SK-N-SH treated with all-trans-retinoic acid at 6 μM for 48 hours (cell line): ENCODE measurements around the gene UBE2E3.

Experiments used
- ATAC-seq: fragments of 200-7000 bp; cut with Tn5 transposase; 3 replicates; pipeline ENCODE4 v1.9.1; 2020; ENCODE audit warnings: mild to moderate bottlenecking, moderate library complexity
- ARNTL ChIP-seq: fragments of 450-650 bp; formaldehyde crosslinking; IDR thresholded peaks from 2 replicates; pipeline ENCODE4 v1.5.0; 2020; ENCODE audit warnings: low read depth, mild to moderate bottlenecking, moderate library complexity, borderline replicate concordance
- BACH2 ChIP-seq: fragments of 250-450 bp; sonication (Bioruptor Pico); IDR thresholded peaks from 2 replicates; pipeline ENCODE4 v1.9.0; 2021; ENCODE audit warnings: mild to moderate bottlenecking, borderline replicate concordance
- CREB5 ChIP-seq: fragments of 250-450 bp; sonication (Bioruptor Pico); IDR thresholded peaks from 2 replicates; pipeline ENCODE4 v1.5.1; 2020; ENCODE audit warnings: low read depth, mild to moderate bottlenecking, moderate library complexity
- CSDC2 ChIP-seq: fragments of 250-450 bp; sonication (Bioruptor Pico); IDR thresholded peaks from 2 replicates; pipeline ENCODE4 v1.5.0; 2020; ENCODE audit warnings: mild to moderate bottlenecking, moderate library complexity
- CSRNP3 ChIP-seq: fragments of 250-450 bp; sonication (Bioruptor Pico); IDR thresholded peaks from 2 replicates; pipeline ENCODE4 v1.5.1; 2021; ENCODE audit warnings: mild to moderate bottlenecking, moderate library complexity
- ESRRG ChIP-seq: fragments of 250-450 bp; sonication (Bioruptor Pico); IDR thresholded peaks from 2 replicates; pipeline ENCODE4 v1.6.1; 2021; ENCODE audit warnings: mild to moderate bottlenecking
- ISL1 ChIP-seq: fragments of 250-450 bp; sonication (Bioruptor Pico); IDR thresholded peaks from 2 replicates; pipeline ENCODE4 v2.1.2; 2022; ENCODE audit warnings: mild to moderate bottlenecking, moderate library complexity
- OSR1 ChIP-seq: fragments of 250-450 bp; sonication (Bioruptor Pico); IDR thresholded peaks from 2 replicates; pipeline ENCODE4 v1.8.0; 2022; ENCODE audit warnings: moderate library complexity, mild to moderate bottlenecking, inconsistent platforms
- PATZ1 ChIP-seq: fragments of 250-450 bp; sonication (Bioruptor Pico); IDR thresholded peaks from 2 replicates; pipeline ENCODE4 v1.8.0; 2020; ENCODE audit warnings: mild to moderate bottlenecking, moderate library complexity, borderline replicate concordance
- PPARA ChIP-seq: fragments of 250-450 bp; sonication (Bioruptor Pico); IDR thresholded peaks from 2 replicates; pipeline ENCODE4 v1.5.0; 2020; ENCODE audit warnings: mild to moderate bottlenecking, borderline replicate concordance
- RARB ChIP-seq: fragments of 250-450 bp; sonication (Bioruptor Pico); IDR thresholded peaks from 2 replicates; pipeline ENCODE4 v1.8.0; 2021; ENCODE audit warnings: mild to moderate bottlenecking, moderate library complexity
- SNAI2 ChIP-seq: fragments of 250-450 bp; sonication (Bioruptor Pico); IDR thresholded peaks from 2 replicates; pipeline ENCODE4 v1.5.0; 2020; ENCODE audit warnings: mild to moderate bottlenecking, moderate library complexity
- TCF4 ChIP-seq: fragments of 250-450 bp; sonication (Bioruptor Pico); IDR thresholded peaks from 2 replicates; pipeline ENCODE4 v1.8.0; 2021; ENCODE audit warnings: mild to moderate bottlenecking, moderate library complexity, borderline replicate concordance
- TOX ChIP-seq: fragments of 250-450 bp; sonication (Bioruptor Pico); IDR thresholded peaks from 2 replicates; pipeline ENCODE4 v1.8.0; 2021; ENCODE audit warnings: mild to moderate bottlenecking, moderate library complexity, borderline replicate concordance
- ZFP3 ChIP-seq: fragments of 250-450 bp; sonication (Bioruptor Pico); IDR thresholded peaks from 2 replicates; pipeline ENCODE4 v1.5.0; 2020; ENCODE audit warnings: mild to moderate bottlenecking, moderate library complexity
- ZFP30 ChIP-seq: fragments of 450-650 bp; formaldehyde crosslinking; IDR thresholded peaks from 2 replicates; pipeline ENCODE4 v1.5.0; 2022; ENCODE audit warnings: mild to moderate bottlenecking, moderate library complexity
- ZNF565 ChIP-seq: fragments of 450-650 bp; formaldehyde crosslinking; conservative IDR thresholded peaks from 2 replicates; pipeline ENCODE4 v1.5.0; 2020; ENCODE audit warnings: low read depth, mild to moderate bottlenecking, moderate library complexity
- ZNF8 ChIP-seq: fragments of 450-650 bp; formaldehyde crosslinking; IDR thresholded peaks from 2 replicates; pipeline ENCODE4 v1.5.0; 2020; ENCODE audit warnings: mild to moderate bottlenecking, moderate library complexity
- TF ChIP-seq, protein P1 (sequence below): fragments of 250-450 bp; sonication (Bioruptor Pico); IDR thresholded peaks from 2 replicates; pipeline ENCODE4 v1.5.0; 2020; ENCODE audit warnings: mild to moderate bottlenecking, moderate library complexity

Gene UBE2E3

DNA sequence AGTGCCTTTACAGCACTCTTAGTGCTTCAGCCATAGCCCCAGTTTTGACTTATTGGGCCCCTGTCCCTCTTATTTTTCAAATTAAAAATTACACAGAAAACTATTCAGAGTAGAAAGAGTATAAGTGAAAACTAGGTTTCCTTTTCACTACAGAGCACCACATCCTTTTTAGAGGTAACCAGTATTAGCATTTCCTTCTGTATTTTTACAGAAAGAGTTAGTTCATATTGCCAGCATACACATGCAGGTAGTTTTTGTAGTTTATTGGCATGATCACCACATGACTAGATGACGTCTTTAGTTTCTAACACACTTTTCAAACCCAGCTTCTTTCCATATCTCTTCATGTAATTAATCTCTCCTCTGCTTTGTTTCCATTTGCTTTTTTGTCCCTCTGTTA, 66.4 kb downstream of the UBE2E3 start:
- ATAC-seq, result no peak
- no peak for TF ChIP-seq ZFP3 (CRISPR knock-in tag)
- TF ChIP-seq ESRRG (CRISPR knock-in tag), result no peak
- no peak for TF ChIP-seq ZNF8
- TF ChIP-seq ARNTL (CRISPR knock-in tag), result no peak
- no peak for TF ChIP-seq ZNF565 (CRISPR knock-in tag)
- TF ChIP-seq SNAI2, result no peak
- TF ChIP-seq CSDC2 (CRISPR knock-in tag), result no peak
- no peak for TF ChIP-seq RARB
- no peak for TF ChIP-seq PATZ1 (CRISPR knock-in tag)
- TF ChIP-seq CREB5, result no peak
- no peak for TF ChIP-seq TCF4 (CRISPR knock-in tag)
- TF ChIP-seq OSR1, result no peak
- TF ChIP-seq PPARA, result no peak
- TF ChIP-seq, protein P1, sequence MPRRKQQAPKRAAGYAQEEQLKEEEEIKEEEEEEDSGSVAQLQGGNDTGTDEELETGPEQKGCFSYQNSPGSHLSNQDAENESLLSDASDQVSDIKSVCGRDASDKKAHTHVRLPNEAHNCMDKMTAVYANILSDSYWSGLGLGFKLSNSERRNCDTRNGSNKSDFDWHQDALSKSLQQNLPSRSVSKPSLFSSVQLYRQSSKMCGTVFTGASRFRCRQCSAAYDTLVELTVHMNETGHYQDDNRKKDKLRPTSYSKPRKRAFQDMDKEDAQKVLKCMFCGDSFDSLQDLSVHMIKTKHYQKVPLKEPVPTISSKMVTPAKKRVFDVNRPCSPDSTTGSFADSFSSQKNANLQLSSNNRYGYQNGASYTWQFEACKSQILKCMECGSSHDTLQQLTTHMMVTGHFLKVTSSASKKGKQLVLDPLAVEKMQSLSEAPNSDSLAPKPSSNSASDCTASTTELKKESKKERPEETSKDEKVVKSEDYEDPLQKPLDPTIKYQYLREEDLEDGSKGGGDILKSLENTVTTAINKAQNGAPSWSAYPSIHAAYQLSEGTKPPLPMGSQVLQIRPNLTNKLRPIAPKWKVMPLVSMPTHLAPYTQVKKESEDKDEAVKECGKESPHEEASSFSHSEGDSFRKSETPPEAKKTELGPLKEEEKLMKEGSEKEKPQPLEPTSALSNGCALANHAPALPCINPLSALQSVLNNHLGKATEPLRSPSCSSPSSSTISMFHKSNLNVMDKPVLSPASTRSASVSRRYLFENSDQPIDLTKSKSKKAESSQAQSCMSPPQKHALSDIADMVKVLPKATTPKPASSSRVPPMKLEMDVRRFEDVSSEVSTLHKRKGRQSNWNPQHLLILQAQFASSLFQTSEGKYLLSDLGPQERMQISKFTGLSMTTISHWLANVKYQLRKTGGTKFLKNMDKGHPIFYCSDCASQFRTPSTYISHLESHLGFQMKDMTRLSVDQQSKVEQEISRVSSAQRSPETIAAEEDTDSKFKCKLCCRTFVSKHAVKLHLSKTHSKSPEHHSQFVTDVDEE, result no peak
- TF ChIP-seq ZFP30 (CRISPR knock-in tag), result no peak
- TF ChIP-seq TOX (CRISPR knock-in tag), result no peak
- TF ChIP-seq CSRNP3 (CRISPR knock-in tag), result no peak
- no peak for TF ChIP-seq ISL1 (CRISPR knock-in tag)

DNA sequence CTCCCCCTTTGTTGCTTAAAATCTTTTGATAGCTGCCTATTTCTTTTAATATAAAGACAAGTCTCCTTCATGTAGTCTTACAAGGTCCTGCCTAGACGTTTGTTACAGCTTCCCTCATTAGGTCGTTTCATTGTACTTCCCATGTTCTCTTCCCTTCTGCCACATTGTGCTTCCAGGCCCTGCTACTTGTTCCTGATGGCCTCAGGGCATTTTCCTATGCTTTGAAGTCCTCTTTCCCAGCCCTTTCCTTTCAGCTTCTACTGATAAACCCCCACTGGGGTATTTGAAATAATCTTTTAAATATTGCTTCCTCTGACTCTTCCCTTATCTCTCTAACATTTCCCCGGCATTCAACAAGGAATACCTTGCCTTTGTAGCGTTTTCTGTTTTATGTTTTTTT, 67.4 kb downstream of the UBE2E3 start:
- ATAC-seq, result no peak
- TF ChIP-seq, protein P1, result no peak
- TF ChIP-seq PATZ1 (CRISPR knock-in tag) (no peak), CSDC2 (CRISPR knock-in tag) (no peak), BACH2 (CRISPR knock-in tag) (no peak)
- TF ChIP-seq, all 23 proteins: peak for 0
